C4-2B (cell line): ENCODE data around the gene HOXC11.

ENCODE experiments used
- H3K27ac ChIP-seq: fragments of 450-650 bp; 2 replicates; pipeline ENCODE4 v1.5.1; 2017
- CTCF ChIP-seq: fragments of 450-650 bp; conservative IDR thresholded peaks from 2 replicates; pipeline ENCODE4 v1.5.1; 2017; ENCODE audit warnings: mild to moderate bottlenecking
- ZFX ChIP-seq: fragments of 450-650 bp; IDR thresholded peaks from 2 replicates; pipeline ENCODE4 v1.6.1; 2017

The HOXC11 gene

GRCh38 chr12:53996240-53997203 lies 23.6 kb downstream of the HOXC11 start:
- TF ChIP-seq ZFX, result no peak
- no peak for TF ChIP-seq CTCF
- no peak overlapping the region for H3K27ac ChIP-seq

- no peak for TF ChIP-seq CTCF
- TF ChIP-seq ZFX, result no peak
- no peak overlapping the region; the same call in 1 of the 2 replicates for H3K27ac ChIP-seq
These were observed 24.5 kb downstream of the HOXC11 start for GRCh38 chr12:53997204-53998109.

GRCh38 chr12:53998110-53998899 lies 25.4 kb downstream of the HOXC11 start:
- H3K27ac ChIP-seq, result peak overlapping the region; percentile 84
- TF ChIP-seq CTCF, result no peak

- TF ChIP-seq CTCF (no peak), ZFX (no peak)
These were observed 25.9 kb downstream of the HOXC11 start for GRCh38 chr12:53998900-53999236.

GRCh38 chr12:53999559-54000115 lies 26.7 kb downstream of the HOXC11 start:
- TF ChIP-seq ZFX (no peak), CTCF (no peak)
- peak overlapping the region; percentile 84 for H3K27ac ChIP-seq

More at GRCh38 chr12:53998900-53999236, 25.9 kb downstream of the HOXC11 start:
- peak overlapping the region; percentile 84 for H3K27ac ChIP-seq

GRCh38 chr12:54000116-54001114 lies 27.5 kb downstream of the HOXC11 start, which contains the start of gene HOXC9:
Gene HOXC9 (plus strand): TSS chr12:54000161. CDS start chr12:54000189, 28 bp downstream.
- TF ChIP-seq CTCF (no peak), ZFX (peak; percentile 50; the same call in 1 of the 2 replicates)
- peak within 1 kb of the TSS; percentile 84 for H3K27ac ChIP-seq
